Endodermal cell (in vitro differentiated cells): ENCODE data around the gene SUN2. TPM values are rescaled to one million over a fixed set of nuclear protein-coding genes. Genes with fewer than 3 reads are reported as not detected.

Experiments used
- DNase-seq: peaks from one replicate; pipeline ENCODE4 v3.0.0-alpha.2; 2017
- H3K27ac ChIP-seq: 2 replicates; pipeline ENCODE4 v1.5.1; 2013; ENCODE audit warnings: mild to moderate bottlenecking, low read depth, low read length, moderate library complexity
- H3K27me3 ChIP-seq: 2 replicates; pipeline ENCODE4 v1.6.1; 2013; ENCODE audit warnings: mild to moderate bottlenecking, low read length, moderate library complexity; ENCODE audit not compliant: insufficient read depth, control insufficient read depth, poor library complexity, severe bottlenecking
- H3K36me3 ChIP-seq: 2 replicates; pipeline ENCODE4 v1.7.0; 2013; ENCODE audit warnings: mild to moderate bottlenecking, low read length, moderate library complexity; ENCODE audit not compliant: control insufficient read depth, insufficient read depth
- H3K4me1 ChIP-seq: one replicate; pipeline ENCODE4 v1.7.0; 2013; ENCODE audit warnings: low read length; ENCODE audit not compliant: control insufficient read depth, insufficient read depth
- H3K4me3 ChIP-seq: 2 replicates; pipeline ENCODE4 v1.5.1; 2013; ENCODE audit warnings: mild to moderate bottlenecking, low read length, moderate library complexity
- H3K9ac ChIP-seq: 2 replicates; pipeline ENCODE4 v1.6.1; 2013; ENCODE audit warnings: mild to moderate bottlenecking, low read length, moderate library complexity; ENCODE audit not compliant: poor library complexity, severe bottlenecking; ENCODE audit errors: extremely low read depth
- H3K9me3 ChIP-seq: 2 replicates; pipeline ENCODE4 v1.6.1; 2013; ENCODE audit warnings: mild to moderate bottlenecking, low read length, moderate library complexity; ENCODE audit not compliant: control insufficient read depth
- H3K27ac Mint-ChIP-seq: 2 replicates; pipeline ENCODE4 v1.8.0; 2020; ENCODE audit warnings: mixed read lengths
- H3K27me3 Mint-ChIP-seq: 2 replicates; pipeline ENCODE4 v1.8.0; 2021; ENCODE audit warnings: mild to moderate bottlenecking, mixed read lengths; ENCODE audit not compliant: insufficient read depth
- H3K36me3 Mint-ChIP-seq: 2 replicates; pipeline ENCODE4 v1.8.0; 2020; ENCODE audit warnings: low read depth, mixed read lengths
- H3K4me1 Mint-ChIP-seq: 2 replicates; pipeline ENCODE4 v1.8.0; 2020; ENCODE audit warnings: mixed read lengths
- H3K4me3 Mint-ChIP-seq: 2 replicates; pipeline ENCODE4 v1.8.0; 2020; ENCODE audit warnings: mild to moderate bottlenecking, moderate library complexity, mixed read lengths
- H3K9me3 Mint-ChIP-seq: 2 replicates; pipeline ENCODE4 v1.8.0; 2020; ENCODE audit warnings: mild to moderate bottlenecking, mixed read lengths
- WGBS, 2 experiments: methylation state at CpG; one replicate each; pipeline versions ENCODE4 v1.1.5 to v1.1.7; 2013; ENCODE audit warnings: missing lambda C conversion rate in 2 of 2, mixed read lengths in 1 of 2; ENCODE audit not compliant: insufficient coverage in 1 of 2, insufficient read length in 1 of 2; 5-methylcytosine and 5-hydroxymethylcytosine counted together
- total RNA-seq, 2 donors: library from RNA; stranded (reverse); fragmentation: NEBNext Ultra II Directional in 1 of 2; extraction: Animal tissue kit (Norgen Biotek cat#: 25700) in 1 of 2; gene quantifications; 2 replicates in 1 of 2; 3 replicates in 1 of 2; pipeline ENCODE4 v1.2.1, GENCODE V29; 2021
- TF ChIP-seq, protein P1 (sequence below): fragments of 200-600 bp; sonication (generic); conservative IDR thresholded peaks from 2 replicates; pipeline ENCODE4 v1.5.0; 2021; ENCODE audit warnings: antibody characterized with exemption, mild to moderate bottlenecking

Gene SUN2
- total RNA-seq, 2 donors from 2014 or later, result 23.0 to 32.4 TPM

GRCh38 chr22:38734421-38735100 lies 21.2 kb downstream of the SUN2 start:
- Mint-ChIP-seq H3K36me3 (peaks cover 37% of the 10 kb centered on the region), H3K27ac (no peak overlapping the region), H3K9me3 (no peaks in the 10 kb centered on the region), H3K27me3 (no peaks in the 10 kb centered on the region), H3K4me3 (no peak overlapping the region), H3K4me1 (no peaks in the 10 kb centered on the region)
- TF ChIP-seq, protein P1, sequence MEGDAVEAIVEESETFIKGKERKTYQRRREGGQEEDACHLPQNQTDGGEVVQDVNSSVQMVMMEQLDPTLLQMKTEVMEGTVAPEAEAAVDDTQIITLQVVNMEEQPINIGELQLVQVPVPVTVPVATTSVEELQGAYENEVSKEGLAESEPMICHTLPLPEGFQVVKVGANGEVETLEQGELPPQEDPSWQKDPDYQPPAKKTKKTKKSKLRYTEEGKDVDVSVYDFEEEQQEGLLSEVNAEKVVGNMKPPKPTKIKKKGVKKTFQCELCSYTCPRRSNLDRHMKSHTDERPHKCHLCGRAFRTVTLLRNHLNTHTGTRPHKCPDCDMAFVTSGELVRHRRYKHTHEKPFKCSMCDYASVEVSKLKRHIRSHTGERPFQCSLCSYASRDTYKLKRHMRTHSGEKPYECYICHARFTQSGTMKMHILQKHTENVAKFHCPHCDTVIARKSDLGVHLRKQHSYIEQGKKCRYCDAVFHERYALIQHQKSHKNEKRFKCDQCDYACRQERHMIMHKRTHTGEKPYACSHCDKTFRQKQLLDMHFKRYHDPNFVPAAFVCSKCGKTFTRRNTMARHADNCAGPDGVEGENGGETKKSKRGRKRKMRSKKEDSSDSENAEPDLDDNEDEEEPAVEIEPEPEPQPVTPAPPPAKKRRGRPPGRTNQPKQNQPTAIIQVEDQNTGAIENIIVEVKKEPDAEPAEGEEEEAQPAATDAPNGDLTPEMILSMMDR, result no peak
- H3K36me3 ChIP-seq, result peaks cover 82% of the 10 kb centered on the region
- WGBS, 2 experiments, result 91 to 92% methylated on average over 12 to 13 of the region's 13 CpGs
- no peaks in the 10 kb centered on the region for H3K4me1 ChIP-seq
- peak overlapping the region; percentile 36 for H3K27ac ChIP-seq
- no peak for DNase-seq
- H3K9me3 ChIP-seq, result no peaks in the 10 kb centered on the region
- H3K4me3 ChIP-seq, result no peak overlapping the region
- H3K27me3 ChIP-seq, result no peaks in the 10 kb centered on the region
- no peak overlapping the region for H3K9ac ChIP-seq

- no peaks in the 10 kb centered on the region for H3K9me3 ChIP-seq
- no peaks in the 10 kb centered on the region for H3K27me3 ChIP-seq
- no peak for DNase-seq
- H3K9me3 Mint-ChIP-seq, result no peaks in the 10 kb centered on the region
- 85 to 89% methylated on average over 3 to 8 of the region's 8 CpGs for WGBS, 2 experiments
- H3K36me3 Mint-ChIP-seq, result peaks cover 37% of the 10 kb centered on the region
- H3K27ac ChIP-seq, result peak overlapping the region; percentile 29
- H3K27me3 Mint-ChIP-seq, result no peaks in the 10 kb centered on the region
- H3K4me3 ChIP-seq, result no peak overlapping the region
- no peaks in the 10 kb centered on the region for H3K4me1 ChIP-seq
- H3K9ac ChIP-seq, result no peak overlapping the region
- no peaks in the 10 kb centered on the region for H3K4me1 Mint-ChIP-seq
- peaks cover 82% of the 10 kb centered on the region for H3K36me3 ChIP-seq
- TF ChIP-seq, protein P1, result no peak
- H3K4me3 Mint-ChIP-seq, result no peak overlapping the region
- no peak overlapping the region for H3K27ac Mint-ChIP-seq
These were observed 21.9 kb downstream of the SUN2 start for GRCh38 chr22:38733724-38734381.

GRCh38 chr22:38733329-38733723 lies 22.5 kb downstream of the SUN2 start:
- no peak overlapping the region for H3K27ac Mint-ChIP-seq
- peak; percentile 86 for DNase-seq

More at GRCh38 chr22:38733329-38733723, 22.5 kb downstream of the SUN2 start:
- H3K36me3 ChIP-seq, result peaks cover 83% of the 10 kb centered on the region
- no peak overlapping the region for H3K9ac ChIP-seq
- TF ChIP-seq, protein P1, result peak; percentile 88
- no peaks in the 10 kb centered on the region for H3K4me1 Mint-ChIP-seq
- H3K36me3 Mint-ChIP-seq, result peaks cover 37% of the 10 kb centered on the region
- no peaks in the 10 kb centered on the region for H3K9me3 ChIP-seq
- no peak overlapping the region for H3K4me3 Mint-ChIP-seq
- no peaks in the 10 kb centered on the region for H3K27me3 ChIP-seq
- H3K4me3 ChIP-seq, result no peak overlapping the region
- H3K27me3 Mint-ChIP-seq, result no peaks in the 10 kb centered on the region
- 89% methylated on average over 4 of the region's 4 CpGs for WGBS, 2 experiments
- H3K9me3 Mint-ChIP-seq, result no peaks in the 10 kb centered on the region
- no peaks in the 10 kb centered on the region for H3K4me1 ChIP-seq
- peak overlapping the region; percentile 29 for H3K27ac ChIP-seq
